ENCODE results near the gene RNF14. TPM values are rescaled to one million over a fixed set of nuclear protein-coding genes. Genes with fewer than 3 reads are reported as not detected.

The RNF14 gene
- total and polyA plus RNA-seq, 12 donors = 20.3 to 130 (median 100) TPM

DNA sequence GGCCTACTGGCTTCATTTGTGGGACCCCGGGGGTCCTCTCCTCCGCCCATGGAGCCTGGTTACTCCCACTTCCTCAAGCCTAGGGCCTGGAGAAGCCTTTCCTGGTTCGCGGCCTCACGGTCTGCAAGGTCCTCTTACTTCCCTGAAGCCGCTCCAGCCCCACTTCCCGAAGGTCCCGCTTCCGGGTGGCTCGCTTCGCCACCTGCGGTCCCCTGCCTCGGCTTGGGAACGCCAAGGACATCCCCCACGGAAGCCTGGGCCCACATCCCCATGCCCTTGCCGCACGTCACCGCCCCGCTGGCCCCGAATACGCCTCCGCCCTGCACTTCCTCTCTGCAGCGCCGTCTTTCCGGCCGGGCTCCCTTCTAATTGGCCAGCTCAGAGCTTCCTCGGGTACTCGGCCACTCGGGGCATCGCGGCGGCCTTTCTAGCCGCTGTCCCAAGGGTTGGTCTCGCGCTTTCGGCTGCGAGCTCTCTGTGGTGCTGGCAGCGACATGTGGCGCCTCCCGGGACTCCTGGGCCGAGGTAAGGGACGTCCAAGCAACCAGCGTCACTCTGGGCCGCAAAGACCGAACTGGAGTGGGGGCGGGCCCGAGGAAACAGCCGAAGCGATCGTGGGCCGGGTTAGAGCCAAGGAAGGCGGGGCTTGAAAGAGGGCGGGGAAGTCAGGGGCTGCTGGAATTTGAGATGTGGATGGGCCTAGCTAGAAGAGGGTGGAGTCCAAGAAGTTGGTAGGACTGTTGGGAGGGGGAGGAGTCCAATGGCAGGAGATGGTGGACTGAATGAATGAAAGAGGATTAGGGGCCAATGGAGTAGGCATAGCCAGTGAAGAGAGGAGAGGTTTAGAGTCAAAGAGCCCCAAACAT is 45.2 kb upstream of the RNF14 start, which contains the start of gene DELE1:
DELE1 (plus strand) TSS at position 424 of the 866 bp plus-strand sequence; CDS start at position 495, 71 bp downstream.
- H3K4me1 ChIP-seq = peaks cover 4 to 55% (median 37%) of the 10 kb centered on the region in 9 donors
- ATAC-seq (peak; percentile 98 to 99 (median 98)), DNase-seq (peak; percentile 95 to 97)
- intact Hi-C loops (cut with DNase I) = loop anchor here in 7 of 10 donors (2.0 to 5.0 kb wide), 4 partner anchors 33 to 41 kb away; partner anchors contain the start of gene PCDH12 (in 5 of the 7)
- 0 to 1% methylated on average over 53 of the region's 53 CpGs for WGBS, 2 donors
- peaks cover 0 to 42% (median 23%) of the 10 kb centered on the region in 9 donors for H3K36me3 ChIP-seq
- TF ChIP-seq, protein P1, sequence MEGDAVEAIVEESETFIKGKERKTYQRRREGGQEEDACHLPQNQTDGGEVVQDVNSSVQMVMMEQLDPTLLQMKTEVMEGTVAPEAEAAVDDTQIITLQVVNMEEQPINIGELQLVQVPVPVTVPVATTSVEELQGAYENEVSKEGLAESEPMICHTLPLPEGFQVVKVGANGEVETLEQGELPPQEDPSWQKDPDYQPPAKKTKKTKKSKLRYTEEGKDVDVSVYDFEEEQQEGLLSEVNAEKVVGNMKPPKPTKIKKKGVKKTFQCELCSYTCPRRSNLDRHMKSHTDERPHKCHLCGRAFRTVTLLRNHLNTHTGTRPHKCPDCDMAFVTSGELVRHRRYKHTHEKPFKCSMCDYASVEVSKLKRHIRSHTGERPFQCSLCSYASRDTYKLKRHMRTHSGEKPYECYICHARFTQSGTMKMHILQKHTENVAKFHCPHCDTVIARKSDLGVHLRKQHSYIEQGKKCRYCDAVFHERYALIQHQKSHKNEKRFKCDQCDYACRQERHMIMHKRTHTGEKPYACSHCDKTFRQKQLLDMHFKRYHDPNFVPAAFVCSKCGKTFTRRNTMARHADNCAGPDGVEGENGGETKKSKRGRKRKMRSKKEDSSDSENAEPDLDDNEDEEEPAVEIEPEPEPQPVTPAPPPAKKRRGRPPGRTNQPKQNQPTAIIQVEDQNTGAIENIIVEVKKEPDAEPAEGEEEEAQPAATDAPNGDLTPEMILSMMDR (IDR thresholded peaks at IDR 0.05) = no peak
- no peaks in the 10 kb centered on the region for H3K9me3 ChIP-seq
- H3K27ac ChIP-seq = peak within 1 kb of the TSS; percentile 84 to 99 (median 98)
- no peaks in the 10 kb centered on the region for H3K27me3 ChIP-seq
- H3K4me3 ChIP-seq = peak within 1 kb of the TSS; percentile 37 to 81 (median 66)

DNA sequence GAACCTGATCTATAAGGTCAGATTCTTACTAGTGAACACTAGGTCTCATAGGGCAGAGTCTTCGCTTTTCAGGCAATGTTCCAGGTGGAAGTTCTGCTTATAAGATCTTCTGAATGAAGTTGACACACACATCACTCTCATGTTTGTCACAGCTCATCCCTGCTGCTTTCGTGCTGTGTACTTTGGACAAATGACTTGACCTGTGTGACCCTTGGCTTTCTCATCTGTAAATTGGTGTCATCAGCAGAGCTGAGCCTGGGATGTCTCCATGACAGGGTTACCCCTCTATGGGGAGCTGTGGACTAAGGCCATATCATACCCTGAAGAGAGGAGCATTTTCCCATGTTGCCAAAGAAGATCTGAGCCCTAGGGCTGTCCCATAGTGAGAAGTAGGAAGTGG is 42.5 kb upstream of the RNF14 start:
- ATAC-seq (no peak), DNase-seq (no peak)
- Histone ChIP-seq H3K27me3 (no peaks in the 10 kb centered on the region), H3K9me3 (no peaks in the 10 kb centered on the region), H3K36me3 (peaks cover 0 to 70% (median 51%) of the 10 kb centered on the region in 9 donors), H3K27ac (peak overlapping the region in 3 of 10 donors; percentile 22 to 78 (median 69)), H3K4me1 (peaks cover 4 to 76% (median 54%) of the 10 kb centered on the region in 9 donors), H3K4me3 (no peak overlapping the region)
- 76 to 85% methylated on average over 2 of the region's 2 CpGs for WGBS, 2 donors
- intact Hi-C loops (cut with DNase I) = no loop called here
- TF ChIP-seq, protein P1 (IDR thresholded peaks at IDR 0.05) = no peak

DNA sequence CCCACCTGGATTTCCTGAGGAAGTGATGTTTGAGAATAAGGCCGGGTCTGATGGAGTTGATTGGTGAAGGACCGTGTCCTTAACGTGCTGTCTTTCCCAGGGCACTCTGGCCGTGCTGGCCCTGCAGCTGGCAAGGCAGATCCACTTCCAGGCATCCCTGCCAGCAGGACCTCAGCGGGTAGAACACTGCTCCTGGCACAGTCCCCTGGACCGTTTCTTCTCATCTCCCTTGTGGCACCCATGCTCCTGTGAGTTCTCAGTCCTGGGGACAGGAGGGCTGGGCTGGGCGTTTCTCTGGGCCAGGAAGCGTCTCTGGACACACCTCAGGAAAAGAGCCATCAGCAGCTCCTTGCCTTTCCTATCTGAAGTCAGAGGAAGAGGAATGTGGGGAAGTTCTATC is 40.9 kb upstream of the RNF14 start:
- WGBS, 2 donors = 64 to 76% methylated on average over 8 of the region's 8 CpGs
- Histone ChIP-seq H3K9me3 (no peaks in the 10 kb centered on the region), H3K27me3 (no peaks in the 10 kb centered on the region), H3K4me1 (peaks cover 2 to 68% (median 47%) of the 10 kb centered on the region in 9 donors), H3K36me3 (peaks cover 0 to 86% (median 65%) of the 10 kb centered on the region in 9 donors), H3K27ac (peak overlapping the region in 8 of 10 donors; percentile 27 to 78 (median 64)), H3K4me3 (peak overlapping the region in 1 of 10 donors; percentile 5)
- DNase-seq (no peak), ATAC-seq (peak in 3 of 8 donors; percentile 1 to 17 (median 2))
- intact Hi-C loops (cut with DNase I) = no loop called here
- TF ChIP-seq, protein P1 (IDR thresholded peaks at IDR 0.05) = no peak

DNA sequence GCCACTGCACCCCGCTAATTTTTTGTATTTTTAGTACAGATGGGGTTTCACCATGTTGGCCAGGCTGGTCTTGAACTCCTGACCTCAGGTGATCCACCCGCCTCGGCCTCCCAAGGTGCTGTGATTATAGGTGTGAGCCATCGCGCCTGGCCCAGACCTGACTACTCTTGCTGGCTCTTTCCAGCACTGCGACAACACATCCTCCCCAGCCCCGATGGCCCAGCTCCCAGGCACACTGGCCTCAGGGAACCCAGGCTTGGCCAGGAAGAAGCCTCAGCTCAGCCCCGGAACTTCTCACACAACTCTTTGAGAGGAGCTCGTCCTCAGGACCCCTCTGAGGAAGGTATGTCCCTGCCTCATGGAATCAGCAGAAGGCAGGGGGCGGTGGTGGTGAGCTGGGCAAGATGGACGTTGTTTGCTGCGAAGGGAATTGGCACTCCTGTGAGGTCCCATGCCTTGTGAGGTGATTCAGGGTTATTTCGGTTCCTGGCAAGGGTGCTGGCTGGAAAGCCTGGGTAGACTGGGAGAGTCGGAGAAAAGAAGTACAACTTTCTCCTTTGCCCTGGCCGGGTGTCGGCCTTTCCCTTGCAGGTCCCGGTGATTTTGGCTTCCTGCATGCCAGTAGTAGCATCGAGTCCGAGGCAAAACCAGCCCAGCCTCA is 39.4 kb upstream of the RNF14 start:
- intact Hi-C loops (cut with DNase I) = no loop called here
- no peak overlapping the region for H3K4me3 ChIP-seq
- ATAC-seq (peak in 5 of 8 donors; percentile 31 to 58 (median 55)), DNase-seq (no peak)
- 87 to 88% methylated on average over 19 of the region's 19 CpGs for WGBS, 2 donors
- TF ChIP-seq, protein P1 (IDR thresholded peaks at IDR 0.05) = peak in 2 of 9 donors; percentile 19 to 25
- H3K36me3 ChIP-seq = peaks cover 0 to 100% (median 72%) of the 10 kb centered on the region in 9 donors
- no peaks in the 10 kb centered on the region for H3K27me3 ChIP-seq
- peaks cover 0 to 70% (median 45%) of the 10 kb centered on the region in 9 donors for H3K4me1 ChIP-seq
- no peaks in the 10 kb centered on the region for H3K9me3 ChIP-seq
- H3K27ac ChIP-seq = peak overlapping the region in 6 of 10 donors; percentile 49 to 78 (median 66)

Measured in heart right ventricle (tissue), 16 donors.